Glutamatergic neuron (in vitro differentiated cells): Measurements from ENCODE around the gene SIL1. TPM values are rescaled to one million over a fixed set of nuclear protein-coding genes. Genes with fewer than 3 reads are reported as not detected.
A peak's percentile ranks its signal among the peaks of the same experiment; 100 is the strongest.

Source experiments
- DNase-seq: peaks from one replicate; pipeline ENCODE4 v3.0.0; 2022
- H3K27ac Mint-ChIP-seq: one replicate; pipeline ENCODE4 v1.8.0; 2020; ENCODE audit warnings: mild to moderate bottlenecking, mixed read lengths, inconsistent platforms; ENCODE audit not compliant: unreplicated experiment
- H3K27me3 Mint-ChIP-seq: one replicate; pipeline ENCODE4 v1.8.0; 2020; ENCODE audit warnings: mild to moderate bottlenecking, moderate library complexity, mixed read lengths, inconsistent platforms; ENCODE audit not compliant: unreplicated experiment
- H3K36me3 Mint-ChIP-seq: one replicate; pipeline ENCODE4 v1.8.0; 2020; ENCODE audit warnings: mild to moderate bottlenecking, mixed read lengths, inconsistent platforms; ENCODE audit not compliant: unreplicated experiment
- H3K4me1 Mint-ChIP-seq: one replicate; pipeline ENCODE4 v1.8.0; 2020; ENCODE audit warnings: mild to moderate bottlenecking, low read depth, mixed read lengths, inconsistent platforms; ENCODE audit not compliant: unreplicated experiment
- H3K4me3 Mint-ChIP-seq: one replicate; pipeline ENCODE4 v1.8.0; 2020; ENCODE audit warnings: mild to moderate bottlenecking, mixed read lengths, inconsistent platforms; ENCODE audit not compliant: unreplicated experiment
- H3K9me3 Mint-ChIP-seq: one replicate; pipeline ENCODE4 v1.8.0; 2020; ENCODE audit warnings: mild to moderate bottlenecking, moderate library complexity, mixed read lengths, inconsistent platforms; ENCODE audit not compliant: unreplicated experiment
- CTCF ChIP-seq: fragments of 200-600 bp; sonication (generic); IDR thresholded peaks from one replicate; pipeline ENCODE4 v1.5.0; 2021; ENCODE audit not compliant: partially characterized antibody, unreplicated experiment
- total RNA-seq: library from RNA; stranded (reverse); fragmentation: NEBNext Ultra II Directional; extraction: Animal tissue kit (Norgen Biotek cat#: 25700); gene quantifications from one replicate; pipeline ENCODE4 v1.2.1, GENCODE V29; 2021; ENCODE audit not compliant: unreplicated experiment

SIL1 gene
- total RNA-seq, 1 donor from 2014 or later: 15.9 TPM

GRCh38 chr5:139021346-139021745, 176.8 kb downstream of the SIL1 start:
- Mint-ChIP-seq H3K36me3 (no peaks in the 10 kb centered on the region), H3K27me3 (peaks cover 2% of the 10 kb centered on the region), H3K9me3 (peaks cover 3% of the 10 kb centered on the region), H3K27ac (peak overlapping the region; percentile 55), H3K4me3 (peak overlapping the region; percentile 40), H3K4me1 (peaks cover 23% of the 10 kb centered on the region)
- no peak for DNase-seq
- TF ChIP-seq CTCF: no peak

- Mint-ChIP-seq H3K27ac (no peak overlapping the region), H3K4me1 (peaks cover 23% of the 10 kb centered on the region), H3K9me3 (peaks cover 3% of the 10 kb centered on the region), H3K4me3 (no peak overlapping the region), H3K36me3 (no peaks in the 10 kb centered on the region), H3K27me3 (no peaks in the 10 kb centered on the region)
- DNase-seq: no peak
- TF ChIP-seq CTCF: no peak
These were observed 178.3 kb downstream of the SIL1 start for GRCh38 chr5:139019880-139020279.

- no peak for TF ChIP-seq CTCF
- H3K4me1 Mint-ChIP-seq: peaks cover 21% of the 10 kb centered on the region
- no peak overlapping the region for H3K4me3 Mint-ChIP-seq
- no peaks in the 10 kb centered on the region for H3K36me3 Mint-ChIP-seq
- H3K9me3 Mint-ChIP-seq: peaks cover 3% of the 10 kb centered on the region
- H3K27ac Mint-ChIP-seq: no peak overlapping the region
- DNase-seq: no peak
- H3K27me3 Mint-ChIP-seq: no peaks in the 10 kb centered on the region
These were observed 179.0 kb downstream of the SIL1 start for GRCh38 chr5:139019211-139019610.

GRCh38 chr5:139017624-139018023, 180.5 kb downstream of the SIL1 start:
- no peak overlapping the region for H3K4me3 Mint-ChIP-seq
- H3K36me3 Mint-ChIP-seq: no peaks in the 10 kb centered on the region
- no peak for DNase-seq
- no peak overlapping the region for H3K27ac Mint-ChIP-seq
- peaks cover 22% of the 10 kb centered on the region for H3K4me1 Mint-ChIP-seq
- no peaks in the 10 kb centered on the region for H3K27me3 Mint-ChIP-seq
- no peak for TF ChIP-seq CTCF
- peaks cover 1% of the 10 kb centered on the region for H3K9me3 Mint-ChIP-seq

GRCh38 chr5:139016186-139016585, 182.0 kb downstream of the SIL1 start:
- Mint-ChIP-seq H3K4me3 (no peak overlapping the region), H3K27ac (no peak overlapping the region), H3K27me3 (peaks cover 2% of the 10 kb centered on the region)

More at GRCh38 chr5:139016186-139016585, 182.0 kb downstream of the SIL1 start:
- Mint-ChIP-seq H3K4me1 (peaks cover 17% of the 10 kb centered on the region), H3K9me3 (peaks cover 5% of the 10 kb centered on the region), H3K36me3 (no peaks in the 10 kb centered on the region)
- TF ChIP-seq CTCF: no peak
- no peak for DNase-seq
